ENCODE measurements around the gene SVBP. TPM values are rescaled to one million over a fixed set of nuclear protein-coding genes. Genes with fewer than 3 reads are reported as not detected.

Gene SVBP
- total and polyA plus RNA-seq, 9 donors = 39.1 to 55.5 (median 50.7) TPM

DNA sequence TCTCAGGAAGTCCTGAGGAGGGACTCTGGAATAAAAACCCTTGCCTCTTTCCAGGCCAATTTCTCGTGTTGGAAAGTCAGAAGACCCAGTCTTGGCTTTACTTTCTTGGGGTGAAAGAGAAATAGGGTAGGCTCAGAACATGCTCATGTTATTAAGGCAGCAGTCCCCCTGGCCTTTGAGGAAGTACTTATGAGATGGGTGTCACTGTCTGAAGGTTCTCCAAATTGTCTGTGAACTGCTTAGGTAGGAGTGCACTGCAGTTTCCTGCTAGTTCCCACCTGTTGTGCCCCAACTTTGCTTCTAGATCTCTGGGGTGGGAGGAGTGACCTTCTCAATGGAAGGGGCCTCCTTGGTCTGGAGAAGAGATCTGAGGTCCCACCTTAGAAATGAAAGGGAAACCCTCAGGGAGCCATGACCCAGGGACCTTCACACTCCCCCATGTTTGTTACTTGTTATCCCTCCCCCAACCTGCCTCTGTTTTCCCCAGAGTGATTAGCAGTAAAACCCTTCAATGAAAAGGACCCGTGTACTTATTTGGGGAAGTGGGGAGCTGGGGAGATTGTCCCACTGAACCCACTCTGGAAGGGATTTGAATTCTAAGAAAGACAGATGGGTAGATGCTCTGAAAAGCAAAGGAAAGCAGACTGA, 34.9 kb upstream of the SVBP start:
- H3K9me3 ChIP-seq (replicated peaks; ENCODE audit: control insufficient read depth, low read depth, low read length) = peaks cover 4% of the 10 kb centered on the region
- H3K4me3 ChIP-seq (ENCODE audit: low read length) = no peak overlapping the region
- 100% methylated on average over 1 of the region's 2 CpGs for WGBS (ENCODE audit: insufficient coverage)
- no peaks in the 10 kb centered on the region for H3K27me3 ChIP-seq (ENCODE audit: control insufficient read depth, insufficient read depth, low read length)
- peaks cover 7% of the 10 kb centered on the region for H3K4me1 ChIP-seq (ENCODE audit: control insufficient read depth, insufficient read depth, low read length)
- DNase-seq = no peak
- H3K36me3 ChIP-seq (ENCODE audit: control insufficient read depth, insufficient read depth, low read length) = peaks cover 31% of the 10 kb centered on the region
- H3K27ac ChIP-seq (ENCODE audit: low read length) = no peak overlapping the region

DNA sequence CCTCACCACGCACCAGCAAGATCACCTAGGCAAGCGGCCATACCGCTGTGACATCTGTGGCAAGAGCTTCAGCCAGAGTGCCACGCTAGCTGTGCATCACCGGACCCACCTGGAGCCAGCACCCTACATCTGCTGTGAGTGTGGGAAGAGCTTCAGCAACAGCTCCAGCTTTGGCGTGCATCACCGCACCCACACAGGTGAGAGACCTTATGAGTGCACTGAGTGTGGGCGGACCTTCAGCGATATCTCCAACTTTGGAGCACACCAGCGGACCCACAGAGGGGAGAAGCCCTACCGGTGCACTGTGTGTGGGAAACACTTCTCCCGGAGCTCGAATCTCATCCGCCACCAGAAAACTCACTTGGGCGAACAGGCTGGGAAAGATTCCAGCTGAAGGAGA, 34.2 kb upstream of the SVBP start:
- Histone ChIP-seq H3K4me1 (ENCODE audit: control insufficient read depth, insufficient read depth, low read length) (peaks cover 9% of the 10 kb centered on the region), H3K27me3 (ENCODE audit: control insufficient read depth, insufficient read depth, low read length) (no peaks in the 10 kb centered on the region), H3K27ac (ENCODE audit: low read length) (no peak overlapping the region), H3K9me3 (replicated peaks; ENCODE audit: control insufficient read depth, low read depth, low read length) (peaks cover 4% of the 10 kb centered on the region), H3K4me3 (ENCODE audit: low read length) (no peak overlapping the region), H3K36me3 (ENCODE audit: control insufficient read depth, insufficient read depth, low read length) (peaks cover 31% of the 10 kb centered on the region)
- no peak for DNase-seq
- WGBS (ENCODE audit: insufficient coverage) = 99% methylated on average over 13 of the region's 15 CpGs

DNA sequence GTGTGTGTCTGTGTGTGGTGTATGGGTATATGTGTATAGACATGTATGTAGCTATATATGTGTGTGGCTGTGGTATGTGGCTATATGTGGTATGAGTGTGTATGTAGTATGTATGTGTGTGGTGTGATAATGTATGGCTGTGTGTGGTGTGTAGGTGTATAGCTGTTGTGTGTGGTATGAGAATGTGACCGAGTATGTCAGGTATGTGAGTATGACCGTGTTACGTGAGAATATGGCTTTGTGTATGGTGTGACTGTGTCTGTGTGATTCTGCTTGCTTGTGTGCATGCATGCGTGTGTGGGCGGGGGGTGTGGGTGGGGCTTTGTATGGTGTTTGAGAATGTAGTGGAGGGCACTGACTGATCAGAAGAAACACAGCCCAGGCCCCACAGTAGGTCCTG, 32.7 kb upstream of the SVBP start:
- peaks cover 4% of the 10 kb centered on the region for H3K9me3 ChIP-seq (replicated peaks; ENCODE audit: control insufficient read depth, low read depth, low read length)
- WGBS (ENCODE audit: insufficient coverage) = 93% methylated on average over 5 of the region's 5 CpGs
- no peak for DNase-seq
- H3K36me3 ChIP-seq (ENCODE audit: control insufficient read depth, insufficient read depth, low read length) = peaks cover 31% of the 10 kb centered on the region
- no peak overlapping the region for H3K4me3 ChIP-seq (ENCODE audit: low read length)
- H3K4me1 ChIP-seq (ENCODE audit: control insufficient read depth, insufficient read depth, low read length) = peaks cover 11% of the 10 kb centered on the region
- H3K27ac ChIP-seq (ENCODE audit: low read length) = no peak overlapping the region
- no peaks in the 10 kb centered on the region for H3K27me3 ChIP-seq (ENCODE audit: control insufficient read depth, insufficient read depth, low read length)

DNA sequence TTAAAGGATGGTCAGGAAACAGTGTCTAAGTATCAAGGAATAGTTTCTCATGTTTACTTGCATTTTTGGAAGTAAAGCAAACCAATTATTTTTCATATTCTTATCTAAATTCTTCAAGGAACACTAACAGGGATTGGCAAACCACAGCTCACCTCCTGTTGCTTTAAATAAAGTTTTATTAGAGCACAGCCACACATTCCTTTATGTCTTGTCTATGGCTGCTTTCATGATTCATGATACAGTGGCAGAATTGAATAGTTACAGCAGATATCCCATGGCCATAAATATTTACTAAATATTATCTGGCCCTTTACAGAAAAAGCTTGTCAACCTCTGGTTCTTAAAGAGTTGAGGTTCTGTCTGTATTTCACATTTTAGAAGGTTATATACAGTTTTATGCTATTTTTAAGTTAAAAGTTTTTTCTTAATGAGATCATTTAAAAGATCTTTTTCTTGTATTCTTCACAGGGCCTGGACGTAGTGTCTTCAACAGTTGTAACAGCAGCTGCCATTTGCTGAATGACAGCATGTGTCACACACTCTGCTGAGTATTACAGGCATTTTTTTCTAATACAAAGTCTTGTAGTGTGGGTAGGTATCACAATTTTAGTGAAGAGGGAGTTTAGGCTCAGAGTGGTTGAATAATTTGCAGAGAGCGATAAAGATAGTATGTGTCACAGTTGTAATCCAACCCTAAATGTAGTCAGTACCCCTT, 31.8 kb upstream of the SVBP start:
- Histone ChIP-seq H3K36me3 (ENCODE audit: control insufficient read depth, insufficient read depth, low read length) (peaks cover 31% of the 10 kb centered on the region), H3K9me3 (replicated peaks; ENCODE audit: control insufficient read depth, low read depth, low read length) (peaks cover 4% of the 10 kb centered on the region), H3K27ac (ENCODE audit: low read length) (no peak overlapping the region), H3K27me3 (ENCODE audit: control insufficient read depth, insufficient read depth, low read length) (no peaks in the 10 kb centered on the region), H3K4me3 (ENCODE audit: low read length) (no peak overlapping the region), H3K4me1 (ENCODE audit: control insufficient read depth, insufficient read depth, low read length) (peaks cover 11% of the 10 kb centered on the region)
- no peak for DNase-seq
- WGBS (ENCODE audit: insufficient coverage) = no CpG with 5 or more reads among the region's 2 CpGs

DNA sequence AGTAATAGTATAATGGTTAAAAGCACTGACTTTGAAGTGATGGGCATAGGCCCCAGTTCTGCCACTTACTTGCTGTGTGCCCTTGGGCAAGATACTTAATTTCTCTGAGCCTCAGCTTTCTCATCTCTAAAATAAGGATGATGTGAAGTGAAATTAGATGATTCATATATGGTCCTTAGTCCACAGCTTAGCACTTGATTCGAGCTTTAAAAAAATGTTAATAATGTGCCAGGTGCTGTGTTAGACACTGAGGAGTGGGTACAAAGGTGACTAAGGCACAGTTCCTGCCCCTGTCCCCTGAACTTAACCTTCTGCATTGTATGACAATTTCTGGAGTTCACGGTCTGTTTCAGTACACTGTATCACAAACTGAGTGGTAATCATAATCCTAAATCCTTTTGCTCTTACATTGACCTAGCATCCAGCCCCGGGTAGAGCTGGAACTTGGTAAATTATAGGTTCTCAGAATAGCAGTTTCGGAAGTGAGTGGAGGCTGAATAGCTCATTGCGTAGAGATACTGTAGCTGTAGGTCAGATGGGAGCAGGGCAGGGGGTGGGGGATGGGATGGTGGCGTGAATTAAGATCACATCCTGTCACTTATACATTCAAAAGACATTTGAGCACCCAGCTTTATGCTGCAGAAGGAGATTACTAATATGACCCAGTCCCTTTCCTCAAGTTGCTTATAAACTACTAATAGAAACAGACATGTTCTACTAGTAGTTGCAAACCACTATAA, 30.7 kb upstream of the SVBP start:
- H3K4me3 ChIP-seq (ENCODE audit: low read length) = no peak overlapping the region
- H3K27ac ChIP-seq (ENCODE audit: low read length) = no peak overlapping the region
- peaks cover 4% of the 10 kb centered on the region for H3K9me3 ChIP-seq (replicated peaks; ENCODE audit: control insufficient read depth, low read depth, low read length)
- H3K4me1 ChIP-seq (ENCODE audit: control insufficient read depth, insufficient read depth, low read length) = peaks cover 11% of the 10 kb centered on the region
- no peak for DNase-seq
- H3K36me3 ChIP-seq (ENCODE audit: control insufficient read depth, insufficient read depth, low read length) = peaks cover 31% of the 10 kb centered on the region
- 60% methylated on average over 1 of the region's 6 CpGs for WGBS (ENCODE audit: insufficient coverage)
- no peaks in the 10 kb centered on the region for H3K27me3 ChIP-seq (ENCODE audit: control insufficient read depth, insufficient read depth, low read length)

DNA sequence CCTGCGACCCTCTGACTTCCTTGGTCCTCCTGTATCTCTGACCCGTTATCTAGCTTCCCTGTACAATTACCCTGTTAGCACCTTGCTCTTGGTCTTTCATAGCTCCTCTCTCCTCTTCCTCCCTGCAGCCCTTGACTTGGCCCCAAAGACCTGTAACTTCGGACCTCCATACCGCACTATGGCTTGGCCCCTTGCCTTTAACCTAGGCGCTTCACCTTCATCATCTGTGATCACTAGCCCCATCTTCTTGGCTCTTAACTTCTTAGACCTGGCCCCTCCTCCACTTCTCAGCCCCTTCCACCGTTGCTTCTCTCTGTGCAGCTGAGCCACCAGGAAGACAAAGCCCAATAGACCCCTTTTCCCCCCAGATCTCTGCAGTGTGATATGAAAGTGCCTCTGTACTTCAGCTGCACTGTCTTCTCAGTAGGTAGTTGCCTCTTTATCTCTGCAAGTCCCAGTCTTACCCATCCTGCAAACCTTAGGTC, 30.0 kb upstream of the SVBP start:
- 4% methylated on average over 6 of the region's 6 CpGs for WGBS (ENCODE audit: insufficient coverage)
- no peak overlapping the region for H3K27ac ChIP-seq (ENCODE audit: low read length)
- peaks cover 32% of the 10 kb centered on the region for H3K36me3 ChIP-seq (ENCODE audit: control insufficient read depth, insufficient read depth, low read length)
- DNase-seq = peak; percentile 12
- peaks cover 11% of the 10 kb centered on the region for H3K4me1 ChIP-seq (ENCODE audit: control insufficient read depth, insufficient read depth, low read length)
- H3K4me3 ChIP-seq (ENCODE audit: low read length) = peak overlapping the region; percentile 85
- no peaks in the 10 kb centered on the region for H3K27me3 ChIP-seq (ENCODE audit: control insufficient read depth, insufficient read depth, low read length)
- peaks cover 4% of the 10 kb centered on the region for H3K9me3 ChIP-seq (replicated peaks; ENCODE audit: control insufficient read depth, low read depth, low read length)

DNA sequence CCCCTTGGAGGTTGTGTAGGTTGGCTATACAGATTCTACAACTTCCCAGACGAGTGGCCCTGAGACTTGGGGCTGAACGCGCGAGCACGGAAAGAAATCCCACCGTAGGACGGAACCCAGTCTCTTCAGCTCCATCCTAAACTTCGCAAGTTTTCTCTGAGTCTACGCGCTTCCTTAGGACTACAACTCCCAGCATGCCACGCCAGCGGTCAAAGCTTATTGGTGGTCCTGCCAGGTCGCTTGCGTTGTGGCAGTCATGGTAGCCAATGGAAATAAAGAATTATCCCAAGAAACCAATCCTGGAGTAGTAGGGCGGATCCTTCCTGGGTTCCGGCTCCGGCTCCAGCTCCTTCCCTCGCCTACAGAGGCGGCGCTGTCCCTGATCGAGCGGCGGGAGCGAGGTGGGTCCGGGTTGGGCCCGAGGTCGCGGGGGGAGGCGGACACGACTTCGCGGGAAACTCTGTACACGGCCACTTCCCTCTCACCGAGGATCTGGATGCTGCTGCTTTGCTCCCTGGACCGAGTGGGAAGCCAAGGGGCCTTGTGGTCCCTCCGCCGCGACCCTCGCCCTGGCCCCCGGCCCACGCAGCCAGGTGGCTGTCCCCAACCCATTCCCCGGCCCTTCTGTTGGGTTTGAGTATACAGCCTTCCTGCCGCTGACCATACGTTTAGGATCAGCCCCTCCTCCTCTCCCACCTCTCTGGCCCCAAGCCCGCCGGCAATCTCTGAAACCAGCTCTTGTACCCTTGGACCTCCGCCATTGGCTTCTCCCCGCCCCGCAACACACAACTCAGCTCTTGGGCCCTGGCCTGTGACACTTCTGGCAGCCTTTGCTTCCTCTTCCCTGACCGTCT, 29.3 kb upstream of the SVBP start, which contains the start of gene ZNF691:
ZNF691 (plus strand) TSS at position 357 of the 854 bp plus-strand sequence. CDS start 3,046 bp downstream, outside the sequence.
- H3K4me3 ChIP-seq (ENCODE audit: low read length) = peak within 1 kb of the TSS; percentile 85
- DNase-seq = peak; percentile 99
- H3K4me1 ChIP-seq (ENCODE audit: control insufficient read depth, insufficient read depth, low read length) = peaks cover 11% of the 10 kb centered on the region
- peaks cover 26% of the 10 kb centered on the region for H3K36me3 ChIP-seq (ENCODE audit: control insufficient read depth, insufficient read depth, low read length)
- H3K27me3 ChIP-seq (ENCODE audit: control insufficient read depth, insufficient read depth, low read length) = no peaks in the 10 kb centered on the region
- WGBS (ENCODE audit: insufficient coverage) = 0% methylated on average over 45 of the region's 50 CpGs
- peaks cover 4% of the 10 kb centered on the region for H3K9me3 ChIP-seq (replicated peaks; ENCODE audit: control insufficient read depth, low read depth, low read length)
- peak within 1 kb of the TSS; percentile 77 for H3K27ac ChIP-seq (ENCODE audit: low read length)

DNA sequence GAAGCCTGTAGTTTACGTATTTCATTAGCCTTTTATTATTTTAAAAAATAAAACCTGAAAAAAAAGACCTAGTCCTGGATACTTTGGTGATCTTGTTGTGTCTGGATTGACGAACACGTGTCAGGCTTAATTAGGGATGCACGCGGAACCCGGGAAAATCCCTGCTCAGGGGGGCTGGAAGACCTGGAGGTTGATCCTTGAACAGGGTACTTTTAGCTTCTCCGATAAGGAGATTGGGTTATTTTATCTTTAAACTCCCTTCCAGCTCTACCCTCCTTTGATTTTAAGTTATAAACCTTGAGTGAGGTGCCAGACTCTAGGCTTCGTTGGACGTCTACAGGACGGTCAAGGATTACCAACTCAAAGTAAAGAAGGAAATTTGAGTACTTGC, 28.7 kb upstream of the SVBP start:
- H3K4me3 ChIP-seq (ENCODE audit: low read length) = peak overlapping the region; percentile 85
- H3K36me3 ChIP-seq (ENCODE audit: control insufficient read depth, insufficient read depth, low read length) = peaks cover 19% of the 10 kb centered on the region
- no CpG with 5 or more reads among the region's 10 CpGs for whole genome bisulfite sequencing (ENCODE audit: insufficient coverage)
- DNase-seq = no peak
- peaks cover 1% of the 10 kb centered on the region for H3K9me3 ChIP-seq (replicated peaks; ENCODE audit: control insufficient read depth, low read depth, low read length)
- peaks cover 11% of the 10 kb centered on the region for H3K4me1 ChIP-seq (ENCODE audit: control insufficient read depth, insufficient read depth, low read length)
- no peak overlapping the region for H3K27ac ChIP-seq (ENCODE audit: low read length)
- H3K27me3 ChIP-seq (ENCODE audit: control insufficient read depth, insufficient read depth, low read length) = no peaks in the 10 kb centered on the region

DNA sequence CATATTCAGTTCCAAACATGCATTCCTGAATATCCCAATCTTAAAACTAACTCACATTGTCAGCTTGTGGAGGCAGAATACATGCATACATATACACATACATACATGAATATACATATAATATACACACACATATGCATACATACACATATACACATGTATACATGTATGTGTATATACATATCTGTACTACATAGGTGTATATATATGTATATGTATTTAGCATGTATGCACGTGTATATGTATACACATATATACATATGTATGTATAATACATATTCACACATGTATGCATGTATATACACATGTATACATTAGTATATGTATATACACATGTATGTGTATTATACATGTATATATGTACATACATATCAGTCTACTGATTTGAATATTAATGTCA, 28.0 kb upstream of the SVBP start:
- Histone ChIP-seq H3K4me1 (ENCODE audit: control insufficient read depth, insufficient read depth, low read length) (peaks cover 11% of the 10 kb centered on the region), H3K27me3 (ENCODE audit: control insufficient read depth, insufficient read depth, low read length) (no peaks in the 10 kb centered on the region), H3K27ac (ENCODE audit: low read length) (no peak overlapping the region), H3K4me3 (ENCODE audit: low read length) (no peak overlapping the region), H3K9me3 (replicated peaks; ENCODE audit: control insufficient read depth, low read depth, low read length) (no peaks in the 10 kb centered on the region), H3K36me3 (ENCODE audit: control insufficient read depth, insufficient read depth, low read length) (peaks cover 14% of the 10 kb centered on the region)
- DNase-seq = no peak
- WGBS (ENCODE audit: insufficient coverage) = no CpG with 5 or more reads among the region's 1 CpG
